ENCODE results near the gene GPD1. TPM values are rescaled to one million over a fixed set of nuclear protein-coding genes. Genes with fewer than 3 reads are reported as not detected.

Gene GPD1
- total and polyA plus RNA-seq, 9 of the 15 experiments (the other 6 are each of a cell fraction or from before 2014, with no cell fraction given): 0.13 to 1.00 (median 0.55) TPM

GRCh38 chr12:50084775-50085614 is 18.8 kb upstream of the GPD1 start, which contains the start of gene SMARCD1 (continued):
- peak; percentile 41 for TF ChIP-seq HMGN3 (IDR thresholded peaks at IDR 0.05; ENCODE audit: borderline replicate concordance, extremely low read depth, insufficient read length, low read depth, low read length)
- 0 out of 2 replicates have a peak, but pooled peaks have one; percentile 70 for TF ChIP-seq ZZZ3 (IDR thresholded peaks at IDR 0.05)
- no peak for TF ChIP-seq TRIM24 (IDR thresholded peaks at IDR 0.05)
- no peak for TF ChIP-seq NR3C1 (CRISPR knock-in tag; IDR thresholded peaks at IDR 0.05)
- TF ChIP-seq DIDO1 (tag; IDR thresholded peaks at IDR 0.05; ENCODE audit: low read depth): peak; percentile 56; the same call in 1 of the 2 replicates
- no peak for TF ChIP-seq ZNF609 (CRISPR knock-in tag; IDR thresholded peaks at IDR 0.05; ENCODE audit: borderline replicate concordance)
- no peak for TF ChIP-seq ZNF408 (CRISPR knock-in tag; IDR thresholded peaks at IDR 0.05; ENCODE audit: low read depth)
- no peak for TF ChIP-seq TCF3 (CRISPR knock-in tag; IDR thresholded peaks at IDR 0.05)
- no peak for TF ChIP-seq MCM3 (IDR thresholded peaks at IDR 0.05)
- TF ChIP-seq ZBTB8A (IDR thresholded peaks at IDR 0.05; ENCODE audit: partially characterized antibody): no peak
- no peak for TF ChIP-seq ZBTB1 (CRISPR knock-in tag; IDR thresholded peaks at IDR 0.05; ENCODE audit: borderline replicate concordance, low read depth)
- TF ChIP-seq BHLHE40 (IDR thresholded peaks at IDR 0.05; ENCODE audit: low read length): peak; percentile 57; the same call in 1 of the 2 replicates
- TF ChIP-seq CBFA2T2 (conservative IDR thresholded peaks at IDR 0.05): no peak
- no peak for TF ChIP-seq DACH1 (IDR thresholded peaks at IDR 0.05; ENCODE audit: partially characterized antibody)
- TF ChIP-seq HDAC1 (IDR thresholded peaks at IDR 0.05): no peak
- no peak for TF ChIP-seq PURB (CRISPR knock-in tag; IDR thresholded peaks at IDR 0.05; ENCODE audit: low read depth)
- TF ChIP-seq ZNF121 (CRISPR knock-in tag; conservative IDR thresholded peaks at IDR 0.05): no peak
- TF ChIP-seq KAT8 (IDR thresholded peaks at IDR 0.05; ENCODE audit: low read depth): no peak
- no peak for TF ChIP-seq CBX8 (IDR thresholded peaks at IDR 0.05; ENCODE audit: borderline replicate concordance, extremely low read depth, low read depth, low read length, poor library complexity, severe bottlenecking)
- no peak for TF ChIP-seq CBX1 (IDR thresholded peaks at IDR 0.05; ENCODE audit: low read depth)
- TF ChIP-seq JUN (IDR thresholded peaks at IDR 0.05; ENCODE audit: borderline replicate concordance, low read depth, low read length): peak; percentile 12; the same call in 1 of the 2 replicates
- TF ChIP-seq JUN (CRISPR knock-in tag; IDR thresholded peaks at IDR 0.05; ENCODE audit: borderline replicate concordance): no peak
- no peak for TF ChIP-seq THAP7 (CRISPR knock-in tag; IDR thresholded peaks at IDR 0.05)
- TF ChIP-seq CREM (IDR thresholded peaks at IDR 0.05; ENCODE audit: low read depth): peak; percentile 63
